Endothelial cell (in vitro differentiated cells): ENCODE data around the gene DPYD. TPM values are rescaled to one million over a fixed set of nuclear protein-coding genes. Genes with fewer than 3 reads are reported as not detected.

Experiments
- DNase-seq: peaks from one replicate; pipeline ENCODE4 v3.0.0; 2021; ENCODE audit warnings: low spot score
- H3K27ac Mint-ChIP-seq: one replicate; pipeline ENCODE4 v1.8.0; 2021; ENCODE audit warnings: mixed read lengths, inconsistent platforms; ENCODE audit not compliant: unreplicated experiment
- H3K27me3 Mint-ChIP-seq: one replicate; pipeline ENCODE4 v1.8.0; 2021; ENCODE audit warnings: mild to moderate bottlenecking, moderate library complexity, mixed read lengths, inconsistent platforms; ENCODE audit not compliant: unreplicated experiment
- H3K36me3 Mint-ChIP-seq: one replicate; pipeline ENCODE4 v1.8.0; 2021; ENCODE audit warnings: mild to moderate bottlenecking, low read depth, mixed read lengths, inconsistent platforms; ENCODE audit not compliant: unreplicated experiment
- H3K4me1 Mint-ChIP-seq: one replicate; pipeline ENCODE4 v1.8.0; 2021; ENCODE audit warnings: mild to moderate bottlenecking, mixed read lengths, inconsistent platforms; ENCODE audit not compliant: unreplicated experiment
- H3K4me3 Mint-ChIP-seq: one replicate; pipeline ENCODE4 v1.8.0; 2021; ENCODE audit warnings: mild to moderate bottlenecking, mixed read lengths, inconsistent platforms; ENCODE audit not compliant: unreplicated experiment
- H3K9me3 Mint-ChIP-seq: one replicate; pipeline ENCODE4 v1.8.0; 2021; ENCODE audit warnings: mixed read lengths, inconsistent platforms; ENCODE audit not compliant: unreplicated experiment
- CTCF ChIP-seq: fragments of 200-600 bp; sonication (generic); IDR thresholded peaks from one replicate; pipeline ENCODE4 v1.5.0; 2021; ENCODE audit warnings: antibody characterized with exemption; ENCODE audit not compliant: unreplicated experiment
- total RNA-seq: library from RNA; stranded (reverse); fragmentation: NEBNext Ultra II Directional; extraction: Animal tissue kit (Norgen Biotek cat#: 25700); gene quantifications from one replicate; pipeline ENCODE4 v1.2.1, GENCODE V29; 2021; ENCODE audit not compliant: unreplicated experiment

Gene DPYD
- total RNA-seq, 1 donor from 2014 or later, result 3.4 TPM

- DNase-seq, result no peak
- no peaks in the 10 kb centered on the region for H3K36me3 Mint-ChIP-seq
- TF ChIP-seq CTCF, result no peak
- H3K27me3 Mint-ChIP-seq, result peaks cover 1% of the 10 kb centered on the region
- no peak overlapping the region for H3K27ac Mint-ChIP-seq
- H3K4me1 Mint-ChIP-seq, result no peaks in the 10 kb centered on the region
- no peak overlapping the region for H3K4me3 Mint-ChIP-seq
- no peaks in the 10 kb centered on the region for H3K9me3 Mint-ChIP-seq
Observed at GRCh38 chr1:97877307-97877706, 43.5 kb downstream of the DPYD start.

DNA sequence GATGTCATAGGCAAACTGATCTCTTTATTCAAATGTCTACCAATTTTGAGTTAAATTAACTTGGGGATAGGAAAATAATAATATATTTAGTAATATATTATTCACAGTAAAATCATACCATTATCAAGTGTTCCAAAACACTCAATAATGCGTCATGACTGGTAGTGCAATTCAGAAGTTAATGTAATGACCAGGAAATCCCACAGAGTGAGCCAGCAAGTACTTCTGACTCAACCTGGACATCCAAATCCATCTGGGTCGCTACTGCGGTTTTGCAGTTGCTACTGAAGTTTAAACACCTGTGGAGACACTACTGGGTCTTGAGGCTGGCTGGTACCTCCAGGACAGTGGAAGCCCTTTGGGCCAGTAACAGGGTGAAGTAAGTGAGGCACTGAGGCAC, 44.8 kb downstream of the DPYD start:
- TF ChIP-seq CTCF, result no peak
- Mint-ChIP-seq H3K27ac (no peak overlapping the region), H3K36me3 (no peaks in the 10 kb centered on the region), H3K27me3 (peaks cover 1% of the 10 kb centered on the region), H3K4me1 (no peaks in the 10 kb centered on the region), H3K9me3 (no peaks in the 10 kb centered on the region), H3K4me3 (no peak overlapping the region)
- DNase-seq, result no peak

GRCh38 chr1:97870589-97870988, 50.2 kb downstream of the DPYD start:
- H3K27me3 Mint-ChIP-seq, result no peaks in the 10 kb centered on the region
- H3K9me3 Mint-ChIP-seq, result no peaks in the 10 kb centered on the region
- H3K4me1 Mint-ChIP-seq, result peaks cover 6% of the 10 kb centered on the region
- DNase-seq, result no peak
- H3K4me3 Mint-ChIP-seq, result no peak overlapping the region
- no peaks in the 10 kb centered on the region for H3K36me3 Mint-ChIP-seq
- H3K27ac Mint-ChIP-seq, result no peak overlapping the region
- TF ChIP-seq CTCF, result no peak

- Mint-ChIP-seq H3K27me3 (no peaks in the 10 kb centered on the region), H3K9me3 (no peaks in the 10 kb centered on the region), H3K4me3 (no peak overlapping the region), H3K36me3 (no peaks in the 10 kb centered on the region), H3K4me1 (peaks cover 6% of the 10 kb centered on the region), H3K27ac (no peak overlapping the region)
- no peak for TF ChIP-seq CTCF
- no peak for DNase-seq
Observed at GRCh38 chr1:97869441-97869840, 51.4 kb downstream of the DPYD start.

- no peaks in the 10 kb centered on the region for H3K9me3 Mint-ChIP-seq
- no peak overlapping the region for H3K27ac Mint-ChIP-seq
- H3K27me3 Mint-ChIP-seq, result no peaks in the 10 kb centered on the region
- TF ChIP-seq CTCF, result no peak
- peaks cover 6% of the 10 kb centered on the region for H3K4me1 Mint-ChIP-seq
- H3K4me3 Mint-ChIP-seq, result no peak overlapping the region
- H3K36me3 Mint-ChIP-seq, result no peaks in the 10 kb centered on the region
- DNase-seq, result no peak
Observed at GRCh38 chr1:97867127-97867526, 53.7 kb downstream of the DPYD start.
